Heart left ventricle (tissue), 16 donors: ENCODE data around the gene TMEM156. TPM values are rescaled to one million over a fixed set of nuclear protein-coding genes. Genes with fewer than 3 reads are reported as not detected.
"Not testable (repeated sequence)": the region's sequence is repeated elsewhere in the genome, so short reads cannot be mapped to it uniquely, and the experiment has no call there.

ENCODE experiments used
- ATAC-seq, 4 donors: fragments of 200-7000 bp; cut with Tn5 transposase; one replicate each; pipeline ENCODE4 v1.9.1; 2020 to 2022; ENCODE audit warnings: moderate library complexity in 4 of 4, mild to moderate bottlenecking in 3 of 4, moderate number of reproducible peaks in 1 of 4
- DNase-seq, 5 donors: peaks; one replicate each; pipeline ENCODE4 v3.0.0-alpha.2; 2020
- H3K27ac ChIP-seq, 12 donors: fragments of 200-600 bp; sonication (generic) in 4 of 12; one replicate each; pipeline versions ENCODE4 v1.5.0 to v1.8.0; 2016 to 2022; ENCODE audit warnings: mild to moderate bottlenecking in 2 of 12
- H3K27me3 ChIP-seq, 9 donors: fragments of 200-600 bp; sonication (generic) in 2 of 9; one replicate each; pipeline versions ENCODE4 v1.5.1 to v1.8.0; 2016 to 2022; ENCODE audit warnings: mild to moderate bottlenecking in 3 of 9
- H3K36me3 ChIP-seq, 9 donors: fragments of 200-600 bp; sonication (generic) in 2 of 9; one replicate each; pipeline versions ENCODE4 v1.5.0 to v1.8.0; 2018 to 2022; ENCODE audit warnings: mild to moderate bottlenecking in 2 of 9
- H3K4me1 ChIP-seq, 12 donors: fragments of 200-600 bp; sonication (generic) in 4 of 12; one replicate each; pipeline versions ENCODE4 v1.5.0 to v1.8.0; 2016 to 2022; ENCODE audit warnings: mild to moderate bottlenecking in 3 of 12
- H3K4me3 ChIP-seq, 12 donors: fragments of 200-600 bp; sonication (generic) in 4 of 12; one replicate each; pipeline versions ENCODE4 v1.5.0 to v1.8.0; 2017 to 2022; ENCODE audit warnings: mild to moderate bottlenecking in 9 of 12, moderate library complexity in 4 of 12
- H3K9me3 ChIP-seq, 12 donors: fragments of 200-600 bp; sonication (generic) in 4 of 12; one replicate each; pipeline versions ENCODE4 v1.5.0 to v1.8.0; 2016 to 2022; ENCODE audit warnings: mild to moderate bottlenecking in 1 of 12
- POLR2A ChIP-seq, 2 donors: fragments of 450-650 bp; IDR thresholded peaks; one replicate each; pipeline ENCODE4 v1.6.1; 2017; ENCODE audit warnings: antibody characterized with exemption in 2 of 2, mild to moderate bottlenecking in 2 of 2, moderate library complexity in 2 of 2
- WGBS, 4 donors: extraction: QIAGEN DNeasy Blood & Tissue Kit in 2 of 4; methylation state at CpG; one replicate each; pipeline versions ENCODE4 v1.1.5 to v1.1.7; 2013 to 2018; 5-methylcytosine and 5-hydroxymethylcytosine counted together
- intact Hi-C, 10 donors: fragments of 100-400 bp; cut with DNase I; formaldehyde crosslinking; loops; one replicate each; pipeline versions ENCODE4 v1.11.1 to v1.14.2; 2022
- polyA plus RNA-seq, 2 donors: library from polyadenylated mRNA; stranded (reverse); fragments of 200-250 nt; gene quantifications; one replicate each; pipeline ENCODE4 v1.2.3, GENCODE V29; 2013
- total RNA-seq, 9 donors: library from RNA; depleted of rRNA in 2 of 9; stranded (reverse); fragments of >200 nt in 2 of 9; fragmentation: NEBNext Ultra II Directional in 3 of 9; extraction: Animal tissue kit (Norgen Biotek cat#: 25700) in 3 of 9; gene quantifications; one replicate each; pipeline versions ENCODE4 v1.1.0 to v1.2.4, GENCODE V29; 2016 to 2023
- TF ChIP-seq, protein P1 (sequence below), 12 donors: fragments of 200-600 bp; sonication (generic) in 4 of 12; IDR thresholded peaks; one replicate each; pipeline versions ENCODE4 v1.5.0 to v1.8.0; 2018 to 2022; ENCODE audit warnings: antibody characterized with exemption in 12 of 12, mild to moderate bottlenecking in 5 of 12
- donor health status: ischemic (EF 13 %, LVEDD 7.1; RV severe dilation, severe dysfunction).
- donor health status: healthy with polysubstance abuse.
- donor health status: DM: no; HTN: yes; CAD: no.
- donor health status: DM: no; HTN: no; CAD: no.
- donor health status: ischemic (EF 25% LVEDD 6.9; RV normal size, moderate dysfunction).
- donor health status: ischemic (EF 25% LVEDD 5.7; RV mildly dilated, moderate dysfunction).
- donor health status: healthy.
- donor health status: DM: yes; HTN: yes; CAD: no.
- donor health status: ischemic (EF 35%, LVEDD 5.7; RV mildly dilated, moderate dysfunction).
- donor health status: nonischemic (EF 11% LVEDD 7.7; RV severe dilation, severe dysfunction).
- donor health status: DM: yes; HTN: yes; CAD: no.
- donor health status: PGD.
- donor health status: ischemic (EF 29% LVEDD 5.4; RV normal size, mild dysfunction).
- donor health status: nonischemic (EF 23%, LVEDD 6.1; RV moderate dilation, normal function).

TMEM156 gene
- total and polyA plus RNA-seq, 11 donors = 0.06 to 2.3 (median 0.14) TPM; not detected in 8

DNA sequence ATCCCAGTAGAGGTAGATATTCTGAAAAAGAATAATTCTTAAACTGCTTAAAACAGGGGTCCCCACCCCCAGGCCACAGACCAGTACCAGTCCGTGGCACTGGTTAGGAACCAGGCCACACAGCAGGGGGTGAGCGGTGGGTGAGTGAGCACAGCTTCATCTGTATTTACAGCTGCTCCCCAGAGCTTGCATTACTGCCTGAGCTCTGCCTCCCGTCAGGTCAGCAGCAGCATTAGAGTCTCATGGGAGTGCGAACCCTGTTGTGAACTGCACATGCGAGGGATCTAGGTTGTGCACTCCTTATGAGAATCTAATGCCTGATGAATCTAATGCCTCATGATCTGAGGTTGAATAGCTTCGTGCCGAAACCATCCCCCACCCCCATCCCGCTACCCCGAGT, 87.8 kb downstream of the TMEM156 start:
- no peak for DNase-seq
- no peak for TF ChIP-seq POLR2A (IDR thresholded peaks at IDR 0.05)
- TF ChIP-seq, protein P1, sequence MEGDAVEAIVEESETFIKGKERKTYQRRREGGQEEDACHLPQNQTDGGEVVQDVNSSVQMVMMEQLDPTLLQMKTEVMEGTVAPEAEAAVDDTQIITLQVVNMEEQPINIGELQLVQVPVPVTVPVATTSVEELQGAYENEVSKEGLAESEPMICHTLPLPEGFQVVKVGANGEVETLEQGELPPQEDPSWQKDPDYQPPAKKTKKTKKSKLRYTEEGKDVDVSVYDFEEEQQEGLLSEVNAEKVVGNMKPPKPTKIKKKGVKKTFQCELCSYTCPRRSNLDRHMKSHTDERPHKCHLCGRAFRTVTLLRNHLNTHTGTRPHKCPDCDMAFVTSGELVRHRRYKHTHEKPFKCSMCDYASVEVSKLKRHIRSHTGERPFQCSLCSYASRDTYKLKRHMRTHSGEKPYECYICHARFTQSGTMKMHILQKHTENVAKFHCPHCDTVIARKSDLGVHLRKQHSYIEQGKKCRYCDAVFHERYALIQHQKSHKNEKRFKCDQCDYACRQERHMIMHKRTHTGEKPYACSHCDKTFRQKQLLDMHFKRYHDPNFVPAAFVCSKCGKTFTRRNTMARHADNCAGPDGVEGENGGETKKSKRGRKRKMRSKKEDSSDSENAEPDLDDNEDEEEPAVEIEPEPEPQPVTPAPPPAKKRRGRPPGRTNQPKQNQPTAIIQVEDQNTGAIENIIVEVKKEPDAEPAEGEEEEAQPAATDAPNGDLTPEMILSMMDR (IDR thresholded peaks at IDR 0.05) = no peak
- peaks cover 0 to 61% (median 45%) of the 10 kb centered on the region in 9 donors for H3K36me3 ChIP-seq
- no peaks in the 10 kb centered on the region for H3K27me3 ChIP-seq
- no peaks in the 10 kb centered on the region for H3K9me3 ChIP-seq
- intact Hi-C loops = loop anchor here in 2 of 10 donors (10.0 kb wide), 1 partner anchor 100 kb away; no protein-coding TSS in a partner anchor
- 84 to 97% (median 95%) methylated on average over 9 of the region's 9 CpGs for WGBS, 4 donors
- H3K27ac ChIP-seq = peak overlapping the region in 1 of 12 donors; percentile 83
- H3K4me1 ChIP-seq = peaks cover 0 to 25% (median 0%) of the 10 kb centered on the region in 12 donors
- H3K4me3 ChIP-seq = no peak overlapping the region
- no peak for ATAC-seq

DNA sequence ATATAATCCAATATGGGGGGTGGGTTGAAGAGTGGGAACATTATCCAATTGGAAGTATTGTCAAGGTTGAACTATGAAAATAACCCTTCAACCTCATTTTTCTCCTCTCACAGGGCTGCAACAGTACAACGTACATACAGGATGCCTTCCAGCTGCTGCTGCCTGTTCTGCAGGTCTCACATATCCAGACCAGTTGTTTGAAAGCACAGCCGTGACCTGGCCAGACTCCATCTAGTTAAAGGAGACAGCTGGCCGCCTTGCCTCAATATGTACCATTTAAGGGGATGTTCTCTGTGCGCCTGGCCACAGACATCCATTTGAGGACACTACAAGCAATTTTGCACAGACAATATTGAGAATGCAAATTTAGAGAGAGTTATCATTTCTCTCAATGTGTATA, 88.9 kb downstream of the TMEM156 start:
- Histone ChIP-seq H3K4me1 (peaks cover 0 to 14% (median 0%) of the 10 kb centered on the region in 12 donors), H3K27ac (peak overlapping the region in 1 of 12 donors; percentile 83), H3K36me3 (peaks cover 0 to 72% (median 56%) of the 10 kb centered on the region in 9 donors), H3K9me3 (no peaks in the 10 kb centered on the region), H3K27me3 (no peaks in the 10 kb centered on the region), H3K4me3 (no peak overlapping the region)
- ATAC-seq (peak in 3 of 4 donors; percentile 59 to 84 (median 63)), DNase-seq (peak; percentile 22 to 75 (median 59))
- WGBS, 4 donors = 69 to 83% (median 80%) methylated on average over 4 of the region's 4 CpGs
- TF ChIP-seq POLR2A (IDR thresholded peaks at IDR 0.05) = no peak
- TF ChIP-seq, protein P1 (IDR thresholded peaks at IDR 0.05) = no peak
- intact Hi-C loops = loop anchor here in 2 of 10 donors (10.0 kb wide), 1 partner anchor 101 kb away; no protein-coding TSS in a partner anchor

DNA sequence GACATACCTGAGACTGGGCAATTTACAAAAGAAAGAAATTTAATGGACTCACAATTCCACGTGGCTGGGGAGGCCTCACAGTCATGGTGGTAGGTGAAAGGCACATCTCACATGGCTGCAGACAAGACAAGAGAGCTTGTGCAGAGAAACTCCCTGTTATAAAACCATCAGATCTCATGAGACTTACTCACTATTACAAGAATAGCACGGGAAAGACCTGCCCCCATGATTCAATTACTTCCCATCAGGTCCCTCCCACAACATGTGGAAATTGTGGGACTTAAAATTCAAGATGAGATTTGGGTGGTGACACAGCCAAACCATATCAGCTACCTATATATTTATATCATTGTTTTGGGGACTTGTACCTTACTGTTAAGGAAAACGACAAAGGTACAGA, 90.3 kb downstream of the TMEM156 start:
- not testable (repeated sequence) for H3K9me3 ChIP-seq, H3K4me3 ChIP-seq, H3K27me3 ChIP-seq, DNase-seq, ATAC-seq
- Histone ChIP-seq H3K36me3 (peaks cover 0 to 87% (median 68%) of the 10 kb centered on the region in 9 donors), H3K4me1 (peaks cover 0 to 13% (median 0%) of the 10 kb centered on the region in 12 donors), H3K27ac (peak overlapping the region in 1 of 12 donors; percentile 83)
- intact Hi-C loops = loop anchor here in 2 of 10 donors (10.0 kb wide), 1 partner anchor 103 kb away; no protein-coding TSS in a partner anchor
- 65 to 74% (median 68%) methylated on average over 3 of the region's 3 CpGs for WGBS, 4 donors

DNA sequence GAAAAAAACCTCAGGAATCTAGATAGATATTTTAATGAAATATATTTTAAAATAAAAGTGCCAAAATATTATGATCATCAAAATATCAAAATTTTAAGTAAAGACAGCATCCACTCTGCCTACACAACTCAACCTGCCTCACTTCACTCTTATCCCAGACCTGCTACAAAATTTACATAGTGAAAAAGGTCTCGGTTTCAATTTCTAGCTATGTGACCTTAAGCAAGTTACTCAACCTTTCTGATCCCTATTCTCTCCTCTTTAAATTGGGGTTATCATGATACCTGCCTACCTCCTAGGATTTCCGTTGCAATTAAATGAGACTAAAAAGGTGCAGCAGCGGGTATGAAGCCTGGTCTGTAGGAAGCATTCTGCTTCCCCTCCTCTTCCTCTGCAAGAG, 91.7 kb downstream of the TMEM156 start:
- peak overlapping the region in 1 of 12 donors; percentile 83 for H3K27ac ChIP-seq
- no peak for DNase-seq
- ATAC-seq = no peak
- TF ChIP-seq, protein P1 (IDR thresholded peaks at IDR 0.05) = no peak
- TF ChIP-seq POLR2A (IDR thresholded peaks at IDR 0.05) = no peak
- H3K27me3 ChIP-seq = no peaks in the 10 kb centered on the region
- intact Hi-C loops = loop anchor here in 2 of 10 donors (10.0 kb wide), 1 partner anchor 104 kb away; no protein-coding TSS in a partner anchor
- WGBS, 4 donors = 93 to 97% (median 96%) methylated on average over 3 of the region's 3 CpGs
- no peak overlapping the region for H3K4me3 ChIP-seq
- peaks cover 0 to 99% (median 78%) of the 10 kb centered on the region in 9 donors for H3K36me3 ChIP-seq
- H3K9me3 ChIP-seq = no peaks in the 10 kb centered on the region
- H3K4me1 ChIP-seq = peaks cover 0 to 13% (median 0%) of the 10 kb centered on the region in 12 donors
